Upper lobe of right lung (tissue), 1 donor: ENCODE measurements around the gene TMEM255B. TPM values are rescaled to one million over a fixed set of nuclear protein-coding genes. Genes with fewer than 3 reads are reported as not detected.

Experiments used
- ATAC-seq: fragments of 200-7000 bp; cut with Tn5 transposase; one replicate; pipeline ENCODE4 v1.9.1; 2020; ENCODE audit warnings: mild to moderate bottlenecking, moderate library complexity
- DNase-seq: peaks from one replicate; pipeline ENCODE4 v3.0.0-alpha.2; 2020
- H3K27ac ChIP-seq: fragments of 200-600 bp; one replicate; pipeline ENCODE4 v1.8.0; 2022
- H3K27me3 ChIP-seq: fragments of 200-600 bp; one replicate; pipeline ENCODE4 v1.8.0; 2022; ENCODE audit warnings: mild to moderate bottlenecking
- H3K36me3 ChIP-seq: fragments of 200-600 bp; one replicate; pipeline ENCODE4 v1.8.0; 2022
- H3K4me1 ChIP-seq: fragments of 200-600 bp; one replicate; pipeline ENCODE4 v1.8.0; 2022
- H3K4me3 ChIP-seq: fragments of 200-600 bp; one replicate; pipeline ENCODE4 v1.8.0; 2022; ENCODE audit warnings: mild to moderate bottlenecking
- H3K9me3 ChIP-seq: fragments of 200-600 bp; one replicate; pipeline ENCODE4 v1.8.0; 2022
- CTCF ChIP-seq: fragments of 200-600 bp; IDR thresholded peaks from one replicate; pipeline ENCODE4 v1.8.0; 2022; ENCODE audit warnings: antibody characterized with exemption
- intact Hi-C: fragments of 100-400 bp; cut with DNase I; formaldehyde crosslinking; loops from one replicate; pipeline ENCODE4 v1.11.0; 2022
- total RNA-seq: library from RNA; stranded (reverse); fragmentation: NEBNext Ultra II Directional; extraction: Animal tissue kit (Norgen Biotek cat#: 25700); gene quantifications from one replicate; pipeline ENCODE4 v1.2.1, GENCODE V29; 2021
- donor health status: DM: no; HTN: yes; CAD: no; lungs with severe emphysema.

Gene TMEM255B
- total RNA-seq, 1 donor from 2014 or later = 43.6 TPM

DNA sequence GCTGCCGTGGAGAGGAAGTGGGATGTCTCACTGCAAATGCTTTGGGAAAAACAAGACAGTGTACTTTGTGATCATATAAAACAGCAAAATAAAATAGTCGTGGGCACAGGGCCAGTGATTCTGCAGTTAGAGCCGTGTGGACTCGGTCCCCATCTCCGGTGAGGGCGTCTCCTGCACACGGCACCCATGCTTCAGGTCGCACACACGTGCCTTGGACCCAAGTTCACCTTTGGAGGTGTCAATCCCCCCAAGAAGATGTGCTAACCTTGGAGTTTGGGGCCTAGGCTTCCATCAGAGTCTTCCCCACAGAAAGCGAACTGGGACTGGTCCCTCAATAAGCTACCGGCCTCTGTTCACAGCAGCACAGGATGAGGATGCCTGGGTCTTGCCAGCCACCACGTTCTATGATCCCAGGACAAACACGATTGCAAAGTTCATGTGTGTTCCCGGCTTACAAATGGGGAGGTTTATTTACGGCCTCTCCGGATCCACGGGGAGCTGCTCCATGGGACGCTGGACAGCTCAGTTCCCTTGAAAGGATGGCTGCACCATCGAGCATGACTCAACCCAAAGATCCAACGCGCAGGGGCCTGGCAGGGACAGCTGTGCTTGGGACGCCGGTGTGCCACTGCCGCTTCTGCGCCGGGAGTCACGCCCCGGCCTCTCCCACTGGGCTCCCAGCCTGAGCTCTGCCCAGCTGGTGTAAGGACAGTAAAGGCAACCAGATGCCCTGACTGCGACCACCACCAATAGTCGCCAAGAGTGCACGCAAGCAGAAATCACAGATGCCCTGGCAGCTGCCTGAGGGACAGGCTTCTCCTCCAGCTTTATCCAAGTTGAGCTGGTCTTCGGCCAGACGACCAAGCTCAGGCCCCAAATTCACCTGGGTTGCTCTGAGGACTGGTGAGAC lies 96.2 kb downstream of the TMEM255B start:
- H3K4me3 ChIP-seq = no peak overlapping the region
- no peaks in the 10 kb centered on the region for H3K36me3 ChIP-seq
- H3K27ac ChIP-seq = no peak overlapping the region
- no peaks in the 10 kb centered on the region for H3K27me3 ChIP-seq
- intact Hi-C loops = no loop called here
- peaks cover 47% of the 10 kb centered on the region for H3K4me1 ChIP-seq
- DNase-seq (no peak), ATAC-seq (no peak)
- no peaks in the 10 kb centered on the region for H3K9me3 ChIP-seq
- TF ChIP-seq CTCF = no peak

- no peak for TF ChIP-seq CTCF
- H3K4me1 ChIP-seq = peaks cover 51% of the 10 kb centered on the region
- intact Hi-C loops = no loop called here
- DNase-seq = no peak
- no peak overlapping the region for H3K27ac ChIP-seq
- no peaks in the 10 kb centered on the region for H3K36me3 ChIP-seq
- H3K4me3 ChIP-seq = no peak overlapping the region
- no peaks in the 10 kb centered on the region for H3K27me3 ChIP-seq
- no peaks in the 10 kb centered on the region for H3K9me3 ChIP-seq
- no peak for ATAC-seq
Measured at GRCh38 chr13:113855931-113856715, 97.1 kb downstream of the TMEM255B start.

GRCh38 chr13:113856716-113857065 lies 97.7 kb downstream of the TMEM255B start:
- H3K27me3 ChIP-seq = no peaks in the 10 kb centered on the region
- H3K4me3 ChIP-seq = no peak overlapping the region
- no peak for DNase-seq
- peak; percentile 7 for ATAC-seq
- H3K36me3 ChIP-seq = no peaks in the 10 kb centered on the region
- H3K9me3 ChIP-seq = no peaks in the 10 kb centered on the region
- TF ChIP-seq CTCF = no peak
- peaks cover 57% of the 10 kb centered on the region for H3K4me1 ChIP-seq
- intact Hi-C loops = no loop called here
- H3K27ac ChIP-seq = no peak overlapping the region

DNA sequence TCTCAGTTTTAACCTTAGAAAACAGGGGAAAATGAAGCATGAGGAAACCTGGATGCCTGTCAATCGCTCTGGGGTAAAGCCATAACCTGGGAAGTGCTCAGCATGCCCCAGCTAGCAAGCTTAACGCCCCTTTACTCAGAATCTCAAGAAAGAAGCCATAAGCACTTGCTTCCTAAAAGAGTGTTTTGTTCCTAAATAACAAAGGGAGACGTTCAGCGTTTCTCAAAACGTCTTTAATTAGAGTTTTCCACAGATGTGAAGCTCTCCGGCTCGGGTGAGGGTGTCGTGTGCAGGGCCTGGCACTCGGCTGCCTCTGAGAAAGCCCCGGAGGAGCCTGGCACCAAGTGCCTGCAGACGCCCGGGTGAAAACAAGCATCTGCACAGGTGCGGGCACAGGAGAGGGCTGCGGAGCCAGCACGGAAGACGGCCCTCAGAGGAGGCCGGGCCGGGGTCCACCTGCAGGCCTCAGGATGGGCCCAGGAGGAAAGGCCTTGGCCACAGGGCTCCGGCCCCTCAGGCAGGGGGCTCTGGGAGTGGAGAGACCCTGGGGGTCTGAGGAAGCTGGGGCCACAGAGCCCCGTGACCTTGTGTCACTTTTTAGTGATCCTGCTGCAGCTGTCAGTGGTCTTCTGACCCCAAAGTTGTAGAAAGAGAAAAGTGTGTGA lies 98.6 kb downstream of the TMEM255B start:
- Histone ChIP-seq H3K27ac (no peak overlapping the region), H3K4me1 (peaks cover 64% of the 10 kb centered on the region), H3K27me3 (no peaks in the 10 kb centered on the region), H3K36me3 (no peaks in the 10 kb centered on the region), H3K4me3 (no peak overlapping the region), H3K9me3 (no peaks in the 10 kb centered on the region)
- TF ChIP-seq CTCF = no peak
- intact Hi-C loops = no loop called here
- DNase-seq (no peak), ATAC-seq (no peak)

DNA sequence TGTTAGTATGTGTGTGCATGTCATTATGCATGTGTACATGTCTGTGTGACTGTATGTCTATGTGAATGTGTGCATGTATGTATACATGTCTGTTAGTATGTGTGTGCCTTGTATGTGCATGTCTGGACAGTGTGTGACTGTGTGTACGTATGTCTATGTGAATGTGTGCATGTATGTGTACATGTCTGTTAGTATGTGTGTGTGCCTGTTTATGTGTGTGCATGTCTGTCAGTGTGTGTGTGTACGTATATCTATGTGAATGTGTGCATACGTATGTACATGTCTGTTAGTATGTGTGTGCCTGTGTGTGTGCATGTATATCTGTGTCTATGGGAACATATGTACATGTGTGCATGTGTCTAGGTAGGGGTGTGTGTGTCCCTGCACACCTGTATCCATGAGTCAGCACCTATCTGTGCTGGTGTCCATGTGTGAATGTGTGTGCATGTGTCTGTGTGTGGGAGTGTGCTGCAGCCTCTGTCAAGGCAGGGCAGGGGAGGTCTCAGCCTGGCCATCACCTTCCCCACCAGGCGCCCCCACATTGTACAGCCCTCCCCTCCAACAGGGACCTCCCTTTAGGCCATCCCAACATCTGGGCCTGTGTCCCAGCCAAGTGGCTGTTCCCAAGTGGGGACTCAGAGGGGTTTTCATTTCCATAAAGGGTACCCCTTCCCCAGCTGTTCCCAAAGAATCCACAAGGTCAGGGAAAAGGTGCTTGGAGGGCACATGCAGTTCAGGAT lies 100.5 kb downstream of the TMEM255B start:
- intact Hi-C loops = no loop called here
- peaks cover 50% of the 10 kb centered on the region for H3K4me1 ChIP-seq

More for the DNA sequence above, 100.5 kb downstream of the TMEM255B start:
- Histone ChIP-seq H3K36me3 (no peaks in the 10 kb centered on the region), H3K9me3 (no peaks in the 10 kb centered on the region), H3K4me3 (no peak overlapping the region), H3K27ac (no peak overlapping the region), H3K27me3 (peaks cover 3% of the 10 kb centered on the region)
- no peak for DNase-seq
- no peak for ATAC-seq
- no peak for TF ChIP-seq CTCF
